Central memory CD4-positive, alpha-beta T cell (primary cell): ENCODE data around the gene CIRBP.

ENCODE experiments used
- DNase-seq: peaks from one replicate; pipeline ENCODE4 v3.0.0; 2022

CIRBP gene

DNA sequence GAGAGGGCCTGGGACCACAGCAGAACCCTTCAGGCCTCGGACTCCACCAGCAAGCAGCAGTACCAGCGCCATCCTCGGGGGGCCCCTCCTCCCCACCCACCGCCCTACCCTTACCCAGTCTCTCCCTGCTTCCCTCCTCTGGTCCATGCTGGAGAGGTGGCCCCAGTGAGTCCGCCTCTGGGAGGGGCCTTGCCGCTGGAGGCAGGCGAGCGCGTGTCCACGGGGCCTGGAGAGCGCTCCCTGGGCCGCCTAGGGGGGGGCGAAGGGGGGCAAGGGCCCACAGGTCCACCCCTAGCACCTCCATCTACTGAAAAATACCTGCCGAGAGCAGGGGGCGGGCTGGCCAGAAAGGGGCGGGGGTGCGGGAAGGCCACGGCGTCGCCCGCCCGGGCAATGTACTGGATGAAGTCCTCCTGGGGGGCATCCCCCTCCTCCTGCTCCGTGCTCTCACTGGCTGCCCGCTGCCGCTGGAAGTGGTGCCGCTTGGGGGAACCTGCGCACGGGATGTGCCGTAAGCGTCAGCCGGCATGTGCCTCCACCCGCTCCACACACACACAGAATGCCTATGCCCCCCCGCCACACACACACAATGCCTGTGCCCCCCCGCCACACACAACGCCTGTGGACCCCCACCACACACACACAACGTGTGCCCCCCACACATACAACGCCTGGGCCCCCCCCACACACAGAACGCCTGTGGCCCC lies 38.2 kb upstream of the CIRBP start:
- DNase-seq: no peak

GRCh38 chr19:1231729-1232637 lies 37.1 kb upstream of the CIRBP start:
- no peak for DNase-seq

- no peak for DNase-seq
Measured at GRCh38 chr19:1232652-1233072, 36.5 kb upstream of the CIRBP start.

GRCh38 chr19:1233115-1233667 lies 35.9 kb upstream of the CIRBP start:
- no peak for DNase-seq

DNA sequence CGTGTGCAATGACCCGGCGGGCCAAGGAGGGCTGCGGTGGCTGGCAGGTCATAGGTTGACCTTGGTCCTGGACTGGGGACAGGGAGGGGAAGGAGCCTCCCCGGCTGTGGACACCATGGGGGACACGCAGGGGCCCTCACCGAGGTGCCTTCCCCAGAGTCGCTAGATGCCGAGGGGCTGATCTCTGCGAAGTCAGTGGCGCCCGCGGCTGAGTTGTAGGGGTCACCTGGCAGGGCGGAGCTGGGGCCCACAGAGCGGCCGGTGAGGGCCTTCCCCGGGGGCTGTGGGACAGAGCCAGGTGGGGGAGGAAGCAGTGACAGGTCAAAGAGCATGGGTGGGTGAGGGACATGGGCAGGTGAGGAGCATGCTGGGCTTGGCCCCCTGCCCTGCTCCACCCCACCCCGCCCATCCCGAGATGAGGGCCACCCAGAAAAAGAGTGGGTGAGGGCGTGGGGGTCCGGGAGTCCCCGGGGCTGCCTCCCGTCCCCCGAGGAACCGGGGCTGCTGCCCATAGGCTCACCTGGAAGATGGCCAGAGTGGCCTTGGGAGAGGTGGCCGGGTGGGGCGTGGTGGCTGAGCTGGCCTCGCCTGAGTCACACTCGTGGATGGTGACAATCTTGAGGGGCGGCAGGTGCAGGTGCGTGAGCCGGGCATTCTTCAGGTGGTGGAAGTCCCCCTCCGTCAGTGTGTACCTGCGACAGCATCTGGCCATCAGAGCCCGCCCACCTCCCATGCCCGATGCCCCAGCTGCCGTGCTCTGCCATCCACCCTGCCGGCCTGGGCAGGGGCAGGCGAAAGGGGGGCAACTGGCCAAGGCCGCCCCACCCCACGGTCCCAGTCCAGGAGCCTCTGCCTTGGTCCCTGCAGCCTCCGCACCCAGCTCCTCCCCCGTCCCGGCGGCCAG lies 34.8 kb upstream of the CIRBP start:
- DNase-seq: no peak

GRCh38 chr19:1234955-1235380 lies 34.2 kb upstream of the CIRBP start:
- DNase-seq: no peak

DNA sequence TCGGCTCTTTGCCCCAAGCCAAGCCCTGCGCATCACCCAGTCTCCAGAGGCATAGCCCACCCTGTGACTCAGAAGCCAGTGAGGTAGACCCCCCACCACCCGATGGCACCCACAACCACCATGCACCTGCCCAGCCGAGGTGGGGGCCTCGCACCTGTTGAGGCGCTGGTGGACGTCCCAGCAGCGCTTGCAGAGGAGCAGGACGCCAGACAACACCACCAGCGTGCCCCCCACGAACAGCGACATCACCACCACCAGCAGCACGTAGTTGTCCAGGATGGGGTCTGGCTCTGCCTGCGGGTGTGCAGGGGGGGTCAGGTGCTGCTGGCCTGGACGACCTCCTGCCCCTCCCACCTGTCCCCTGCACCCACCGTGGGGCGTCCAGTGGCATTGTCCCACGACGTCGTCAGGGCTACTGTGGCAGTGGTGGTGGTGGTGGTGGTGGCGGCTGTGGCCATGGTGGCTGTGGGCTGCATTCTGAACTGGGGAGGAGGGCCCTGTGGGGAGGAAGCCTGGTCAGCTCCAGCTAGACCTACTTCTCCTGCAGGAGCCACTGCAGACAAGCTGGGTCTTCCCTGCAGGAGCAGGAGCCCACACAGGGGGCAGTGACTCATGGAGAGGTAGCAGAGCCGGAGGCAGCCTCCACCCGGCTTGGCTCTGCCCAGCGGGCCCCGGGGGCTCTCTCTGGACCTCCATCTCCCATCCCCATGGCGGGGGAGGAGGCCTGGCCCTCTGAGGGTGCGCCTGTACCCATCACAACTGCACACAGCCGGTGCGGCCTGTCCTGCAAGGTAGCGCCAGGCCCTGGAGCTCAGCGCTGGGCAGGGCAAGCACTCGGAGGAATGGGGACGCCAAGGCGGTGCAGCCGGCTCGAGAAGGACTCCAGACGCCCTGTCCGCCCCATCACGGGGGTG lies 33.2 kb upstream of the CIRBP start:
- DNase-seq: no peak

- DNase-seq: no peak
Measured at GRCh38 chr19:1236576-1236975, 32.6 kb upstream of the CIRBP start.

GRCh38 chr19:1237027-1237659 lies 32.0 kb upstream of the CIRBP start:
- no peak for DNase-seq

- no peak for DNase-seq
Measured at GRCh38 chr19:1237754-1238368, 31.3 kb upstream of the CIRBP start, which contains the start of gene CBARP. CBARP (minus strand) TSS chr19:1238005; CDS start chr19:1236100, 1,905 bp downstream.

- no peak for DNase-seq
Measured at GRCh38 chr19:1238369-1239303, 30.5 kb upstream of the CIRBP start.

GRCh38 chr19:1239420-1239795 lies 29.7 kb upstream of the CIRBP start:
- no peak for DNase-seq

- DNase-seq: peak; percentile 95
Measured at GRCh38 chr19:1239796-1240737, 29.1 kb upstream of the CIRBP start.

DNA sequence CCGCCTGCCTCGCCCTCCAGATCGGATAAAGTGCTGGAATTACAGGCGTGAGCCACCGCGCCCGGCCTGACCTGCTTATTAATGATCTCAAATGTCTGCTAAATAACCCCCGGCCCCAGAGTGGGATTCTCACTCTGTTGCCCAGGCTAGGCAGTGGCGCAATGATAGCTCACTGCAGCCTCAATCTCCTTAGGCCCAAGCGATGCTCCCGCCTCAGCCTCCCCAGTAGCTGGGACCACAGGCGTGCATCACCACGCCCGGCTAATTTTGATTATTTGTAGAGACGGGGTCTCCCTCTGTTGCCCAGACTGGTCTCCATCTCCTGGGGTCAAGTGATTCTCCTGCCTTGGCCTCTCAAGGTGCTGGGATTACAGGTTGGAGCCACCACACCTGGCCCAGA lies 28.2 kb upstream of the CIRBP start:
- no peak for DNase-seq

DNA sequence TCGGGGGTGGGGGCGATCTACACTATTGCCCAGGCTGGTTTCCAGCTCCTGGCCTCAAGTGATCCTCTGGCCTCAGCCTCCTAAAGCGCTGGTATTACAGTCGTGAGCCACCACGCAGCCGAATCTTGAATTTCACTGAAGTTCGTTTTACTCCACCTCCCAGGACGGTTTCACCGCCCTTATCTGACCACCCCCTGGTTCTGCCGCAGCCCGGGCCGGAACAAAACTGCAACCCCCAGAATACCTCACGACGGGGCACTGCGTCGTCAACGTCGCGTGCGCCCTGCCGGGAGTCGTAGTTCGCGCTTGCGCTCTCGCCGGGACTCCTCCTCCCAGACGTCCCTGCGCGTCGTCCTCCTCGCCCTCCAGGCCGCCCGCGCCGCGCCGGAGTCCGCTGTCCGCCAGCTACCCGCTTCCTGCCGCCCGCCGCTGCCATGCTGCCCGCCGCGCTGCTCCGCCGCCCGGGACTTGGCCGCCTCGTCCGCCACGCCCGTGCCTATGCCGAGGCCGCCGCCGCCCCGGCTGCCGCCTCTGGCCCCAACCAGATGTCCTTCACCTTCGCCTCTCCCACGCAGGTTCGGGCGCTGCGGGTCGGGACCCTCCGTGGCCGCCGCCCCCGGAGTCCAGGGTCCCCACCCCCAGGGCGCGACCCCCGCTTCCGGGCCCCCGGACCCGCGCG lies 27.6 kb upstream of the CIRBP start, which contains the start of gene ATP5F1D:
TSS of gene ATP5F1D (plus strand) at position 335 of the 679 bp plus-strand sequence. CDS start at position 435, 100 bp downstream.
- DNase-seq: peak; percentile 83

DNA sequence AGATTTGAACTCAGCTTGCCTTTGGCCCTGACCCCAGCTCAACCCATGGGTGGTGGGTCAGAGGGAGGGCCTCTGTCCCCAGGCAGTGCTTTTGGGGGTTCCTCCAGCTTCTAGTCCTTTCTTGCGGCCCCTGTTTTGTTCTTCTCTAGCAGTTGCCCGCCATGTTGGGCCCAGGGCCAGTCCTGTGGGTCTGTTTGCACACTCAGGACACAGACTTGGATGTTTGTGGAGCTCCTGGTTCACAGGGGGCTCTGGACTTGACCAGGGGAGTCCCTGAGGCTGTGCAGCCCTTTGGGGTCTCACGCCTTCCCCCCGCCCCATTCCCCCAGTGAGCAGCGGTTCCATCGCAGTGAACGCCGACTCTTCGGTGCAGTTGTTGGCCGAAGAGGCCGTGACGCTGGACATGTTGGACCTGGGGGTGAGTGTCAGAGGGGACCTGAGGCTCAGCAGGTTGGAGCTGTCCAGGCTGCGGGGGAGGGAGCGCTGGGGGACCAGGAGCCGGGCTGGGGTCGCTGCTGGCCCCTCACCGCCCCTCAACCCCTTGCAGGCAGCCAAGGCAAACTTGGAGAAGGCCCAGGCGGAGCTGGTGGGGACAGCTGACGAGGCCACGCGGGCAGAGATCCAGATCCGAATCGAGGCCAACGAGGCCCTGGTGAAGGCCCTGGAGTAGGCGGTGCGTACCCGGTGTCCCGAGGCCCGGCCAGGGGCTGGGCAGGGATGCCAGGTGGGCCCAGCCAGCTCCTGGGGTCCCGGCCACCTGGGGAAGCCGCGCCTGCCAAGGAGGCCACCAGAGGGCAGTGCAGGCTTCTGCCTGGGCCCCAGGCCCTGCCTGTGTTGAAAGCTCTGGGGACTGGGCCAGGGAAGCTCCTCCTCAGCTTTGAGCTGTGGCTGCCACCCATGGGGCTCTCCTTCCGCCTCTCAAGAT lies 25.1 kb upstream of the CIRBP start:
- DNase-seq: peak; percentile 82
